GM19023 (cell line): ENCODE data around the gene RSRC1.
A peak's percentile ranks its signal among the peaks of the same experiment; 100 is the strongest.
"Not testable (repeated sequence)": the region's sequence is repeated elsewhere in the genome, so short reads cannot be mapped to it uniquely, and the experiment has no call there.

Source experiments
- ATAC-seq: cut with Tn5 transposase; IDR thresholded peaks from one replicate; pipeline ENCODE4 v1.9.1; 2021; ENCODE audit warnings: mild to moderate bottlenecking, moderate library complexity; ENCODE audit not compliant: unreplicated experiment

The RSRC1 gene

DNA sequence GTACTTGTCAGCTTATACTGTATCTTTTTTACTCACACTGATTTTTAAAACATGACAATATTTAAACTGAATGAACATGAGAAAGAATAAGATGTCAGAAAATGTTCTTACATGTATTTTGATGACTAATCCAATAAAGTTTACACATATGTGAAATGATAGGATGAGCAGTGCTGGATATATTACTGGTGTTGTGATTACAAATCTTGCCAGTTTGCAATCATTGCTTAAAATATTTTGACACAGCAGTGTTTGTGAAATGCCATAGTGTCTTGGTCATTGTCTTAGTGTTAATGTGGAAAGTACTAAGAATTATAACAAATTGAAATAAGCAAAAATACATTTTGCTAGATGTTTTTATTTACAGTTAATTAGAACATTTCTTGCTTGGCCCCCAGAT, 342.4 kb downstream of the RSRC1 start:
- ATAC-seq, result no peak

DNA sequence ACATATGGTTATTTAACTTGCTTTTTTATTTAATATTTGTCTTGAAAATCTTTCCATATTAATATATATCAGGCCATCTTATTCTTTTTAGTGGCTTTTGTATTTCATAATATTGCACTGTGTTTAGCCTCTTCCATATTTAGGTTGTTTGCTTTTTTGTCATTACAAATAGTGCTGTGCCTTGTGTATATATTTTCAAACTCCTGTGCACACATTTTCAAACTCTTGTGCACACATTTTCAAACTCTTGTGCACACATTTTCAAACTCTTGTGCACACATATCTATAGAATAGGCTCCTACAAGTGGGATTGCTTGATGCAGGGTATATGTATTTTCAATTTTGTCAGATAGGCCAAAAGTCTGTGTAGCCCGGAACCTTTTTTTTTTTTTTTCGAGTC, 343.1 kb downstream of the RSRC1 start:
- ATAC-seq, result no peak

DNA sequence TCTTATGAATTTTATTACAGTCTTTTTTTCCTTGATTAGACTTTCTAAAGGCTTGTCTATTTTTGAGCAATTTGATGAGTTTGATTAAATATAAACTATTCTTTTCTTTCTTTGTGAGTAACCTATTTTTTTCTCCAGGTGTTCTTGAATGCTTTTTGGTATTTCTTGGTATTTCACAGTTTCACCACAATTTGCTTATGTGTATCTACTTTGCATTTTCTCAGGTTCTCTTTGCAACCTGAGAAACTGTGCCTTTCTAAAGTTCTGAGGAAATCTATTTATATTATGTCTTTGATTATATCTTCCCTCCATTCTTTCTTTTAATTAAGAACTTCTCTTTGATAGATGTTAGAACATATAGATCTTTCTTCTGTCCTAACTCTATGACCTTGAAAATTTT, 344.0 kb downstream of the RSRC1 start:
- no peak for ATAC-seq

- no peak for ATAC-seq
Measured at GRCh38 chr3:158455406-158455805, 345.5 kb downstream of the RSRC1 start.

- no peak for ATAC-seq
Measured at GRCh38 chr3:158456114-158456513, 346.2 kb downstream of the RSRC1 start.

DNA sequence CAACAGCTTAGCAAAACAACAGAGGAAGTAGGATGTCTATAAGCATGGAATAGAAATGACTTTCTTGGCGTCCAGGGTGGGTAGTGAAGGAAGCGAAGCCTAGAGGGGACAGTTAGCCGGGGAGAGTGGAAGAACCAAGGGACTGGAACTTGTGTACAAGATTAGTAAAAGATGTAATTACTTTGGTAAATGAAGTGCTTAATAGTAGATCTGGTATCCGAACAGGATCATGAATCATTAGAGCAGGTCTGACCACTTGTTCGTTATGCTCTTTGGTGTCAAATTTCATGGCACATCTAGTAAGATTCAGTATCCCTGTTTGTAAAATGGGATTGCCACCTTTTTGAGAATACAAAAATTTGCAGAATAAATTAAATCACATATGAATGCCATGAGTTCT, 348.6 kb downstream of the RSRC1 start:
- no peak for ATAC-seq

DNA sequence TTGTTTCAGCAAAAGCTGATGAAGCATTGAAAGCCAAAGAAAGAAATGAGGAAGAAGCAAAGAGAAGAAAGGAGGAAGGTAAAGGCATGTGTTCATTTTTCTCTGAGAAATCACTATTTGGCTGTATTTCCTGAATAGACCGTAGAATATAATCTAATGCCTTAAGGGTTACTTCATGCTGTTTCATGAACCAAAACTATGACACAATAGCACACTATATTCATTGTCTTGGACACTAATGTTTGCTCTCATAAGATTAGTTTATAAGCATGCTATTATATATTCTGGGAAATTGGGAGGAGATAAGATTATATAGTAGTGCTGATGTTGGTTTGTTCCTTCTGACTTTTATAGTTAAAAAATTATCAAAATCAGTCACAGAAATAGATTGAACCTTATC, 351.0 kb downstream of the RSRC1 start:
- ATAC-seq, result no peak

DNA sequence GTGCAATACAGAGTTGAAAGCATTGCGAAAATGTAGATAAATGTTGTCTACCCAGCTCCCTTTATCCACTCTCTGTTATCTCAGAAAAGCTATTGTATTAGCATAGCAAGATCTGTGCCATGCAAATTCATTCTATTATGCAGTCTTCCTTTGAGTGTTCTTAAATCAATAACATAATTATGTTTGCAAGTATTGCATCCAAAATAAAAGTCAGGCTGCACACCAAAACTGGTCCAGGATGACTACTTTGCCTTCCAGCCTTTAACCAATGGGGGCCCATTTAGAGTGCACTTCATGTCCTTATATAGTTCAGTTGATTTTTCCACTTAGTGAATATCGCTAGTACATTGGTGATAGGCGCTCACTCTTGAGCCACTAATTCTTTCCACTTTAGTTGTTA, 353.7 kb downstream of the RSRC1 start:
- no peak for ATAC-seq

GRCh38 chr3:158465074-158465473, 355.2 kb downstream of the RSRC1 start:
- ATAC-seq, result peak; percentile 86

DNA sequence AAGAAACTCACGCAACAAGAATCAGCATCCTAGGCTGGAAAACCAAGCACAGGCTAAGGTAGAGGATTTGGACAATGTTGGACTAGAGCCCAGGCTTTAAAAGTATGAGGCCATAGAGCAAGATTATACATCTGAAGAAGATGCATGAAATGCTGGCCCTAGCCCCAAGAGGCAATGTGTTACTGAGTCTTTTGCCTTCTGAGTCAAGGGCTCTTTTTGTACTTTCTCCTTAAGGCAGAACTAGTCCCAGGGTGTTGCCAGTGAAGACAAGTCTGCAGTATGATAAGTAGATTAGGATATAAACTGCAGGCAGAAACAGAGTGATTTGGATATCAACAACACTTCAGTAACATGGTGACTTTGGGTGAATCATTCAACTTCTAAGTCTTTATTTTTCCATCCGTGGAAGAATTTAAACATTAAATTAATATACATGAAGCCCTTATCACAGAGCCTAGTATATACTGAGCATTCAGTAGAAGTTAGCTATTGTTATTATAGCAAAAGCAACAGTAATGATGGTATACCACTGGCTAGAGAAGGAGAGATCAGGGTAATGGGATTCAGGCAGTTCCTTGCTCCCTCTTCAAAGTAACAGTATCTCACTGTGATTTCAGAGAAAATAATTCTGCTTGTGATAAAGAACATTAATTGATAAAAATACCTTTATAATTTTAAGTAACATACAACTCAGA, 361.2 kb downstream of the RSRC1 start:
- ATAC-seq, result no peak

DNA sequence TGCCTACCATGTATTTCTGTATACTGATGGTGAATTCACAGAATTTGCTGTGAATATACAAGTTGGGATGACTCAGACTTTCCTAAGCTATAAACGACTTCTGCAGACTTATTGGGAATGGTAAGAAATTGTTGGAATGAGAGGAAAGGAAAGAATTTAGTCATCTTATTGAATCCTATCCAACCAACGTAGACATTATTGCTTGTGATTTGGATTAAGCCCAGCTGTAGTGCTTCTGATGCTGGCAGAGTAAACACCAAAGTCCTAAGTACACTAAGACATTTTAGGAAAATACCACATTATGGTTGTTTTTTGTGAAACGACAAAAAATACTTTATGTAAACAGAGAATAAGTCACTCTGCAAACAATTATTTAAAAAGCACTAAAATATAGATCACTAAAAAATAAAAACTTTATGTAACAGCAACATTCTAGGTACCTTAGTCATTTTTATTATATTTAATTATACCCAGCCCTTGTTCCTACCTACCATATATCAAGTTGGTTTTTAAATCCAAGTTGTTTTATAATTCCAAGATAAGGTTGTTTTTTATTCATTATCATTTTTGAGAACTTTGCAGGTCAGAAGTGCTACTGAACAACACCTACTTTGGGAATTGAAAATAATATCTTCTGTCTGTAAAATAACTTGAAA, 361.9 kb downstream of the RSRC1 start:
- no peak for ATAC-seq

GRCh38 chr3:158479051-158479450, 369.2 kb downstream of the RSRC1 start:
- ATAC-seq, result no peak

- ATAC-seq, result no peak
Measured at GRCh38 chr3:158483701-158484235, 373.9 kb downstream of the RSRC1 start.

DNA sequence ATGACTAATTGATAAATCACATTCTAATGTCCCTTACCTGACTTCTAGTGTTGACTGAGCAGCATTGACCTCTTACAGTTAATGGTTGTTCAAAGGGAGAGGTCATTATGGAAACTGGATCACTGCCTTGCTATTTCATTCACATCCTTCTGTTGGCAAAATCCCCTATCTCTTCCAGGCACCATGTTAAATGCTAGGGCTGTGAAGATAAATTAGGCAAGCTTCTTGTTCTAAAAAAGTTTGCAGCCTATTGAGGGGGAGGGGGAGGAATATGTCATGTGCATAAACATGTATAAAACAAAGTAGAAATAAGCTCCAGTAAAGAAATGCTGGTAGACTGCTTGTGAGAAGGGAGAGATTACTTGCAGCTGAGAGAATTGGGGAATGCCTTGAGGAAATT, 376.3 kb downstream of the RSRC1 start:
- ATAC-seq, result no peak

GRCh38 chr3:158488670-158489069, 378.8 kb downstream of the RSRC1 start:
- ATAC-seq, result no peak

DNA sequence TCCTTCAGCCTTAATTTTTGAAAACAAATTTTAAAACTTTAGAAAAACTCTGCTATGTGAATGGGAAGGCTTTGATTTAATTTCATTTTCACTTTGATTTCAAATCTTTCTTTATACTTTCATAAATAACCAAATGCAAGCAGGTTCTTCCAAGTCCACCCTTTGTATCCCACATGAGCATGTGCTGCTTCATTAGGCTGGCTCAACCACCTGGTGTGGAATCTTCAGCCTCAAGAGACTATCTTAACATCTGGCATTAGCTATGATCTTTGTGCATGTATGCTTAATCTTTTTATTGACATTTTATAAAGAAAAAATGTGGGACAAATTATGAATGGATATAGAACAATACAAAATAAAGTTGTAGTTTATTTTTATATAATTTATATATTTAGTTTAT, 379.3 kb downstream of the RSRC1 start:
- ATAC-seq, result no peak

- ATAC-seq, result no peak
Measured at GRCh38 chr3:158491968-158492367, 382.1 kb downstream of the RSRC1 start.

GRCh38 chr3:158492685-158493084, 382.8 kb downstream of the RSRC1 start:
- no peak for ATAC-seq

DNA sequence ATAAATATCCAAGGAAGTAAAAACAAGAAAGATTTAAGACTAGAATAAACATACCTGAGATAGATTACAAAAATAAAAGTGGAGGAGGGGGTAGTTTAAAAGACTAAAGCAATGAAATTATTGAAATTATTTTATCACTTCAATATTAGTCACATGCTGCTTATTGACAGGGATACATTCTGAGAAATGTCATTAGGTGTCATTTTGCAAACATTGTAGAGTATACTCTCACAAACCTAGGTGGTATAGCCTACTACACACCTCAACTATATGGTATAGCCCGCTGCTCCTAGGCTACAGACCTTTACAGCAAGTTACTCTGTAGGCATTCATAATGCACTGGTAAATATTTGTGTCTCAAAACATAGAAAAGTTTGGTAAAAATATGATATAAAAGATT, 384.0 kb downstream of the RSRC1 start:
- ATAC-seq, result no peak

- ATAC-seq, result no peak
Measured at GRCh38 chr3:158494673-158495072, 384.8 kb downstream of the RSRC1 start.

DNA sequence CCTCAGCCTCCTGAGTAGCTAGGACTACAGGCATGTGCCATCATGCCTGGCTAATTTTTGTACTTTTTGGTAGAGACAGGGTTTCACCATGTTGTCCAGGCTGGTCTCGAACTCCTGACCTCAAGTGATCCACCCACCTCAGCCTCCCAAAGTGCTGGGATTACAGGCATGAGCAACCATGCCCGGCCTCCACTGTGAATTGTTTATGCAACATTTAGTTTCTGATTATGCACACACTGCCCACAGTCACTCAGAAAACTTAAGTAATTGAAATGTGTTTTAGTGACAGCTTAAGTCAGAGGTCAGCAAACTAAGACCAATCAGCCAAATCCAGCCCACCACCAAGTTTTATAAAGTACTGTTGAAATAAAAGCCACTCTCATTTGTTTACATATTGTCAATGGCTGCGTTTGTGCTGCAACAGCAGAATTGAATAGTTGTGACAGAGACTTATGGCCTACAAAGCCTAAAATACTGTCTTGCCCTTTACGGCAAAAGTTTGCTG, 385.6 kb downstream of the RSRC1 start:
- not testable (repeated sequence) for ATAC-seq

DNA sequence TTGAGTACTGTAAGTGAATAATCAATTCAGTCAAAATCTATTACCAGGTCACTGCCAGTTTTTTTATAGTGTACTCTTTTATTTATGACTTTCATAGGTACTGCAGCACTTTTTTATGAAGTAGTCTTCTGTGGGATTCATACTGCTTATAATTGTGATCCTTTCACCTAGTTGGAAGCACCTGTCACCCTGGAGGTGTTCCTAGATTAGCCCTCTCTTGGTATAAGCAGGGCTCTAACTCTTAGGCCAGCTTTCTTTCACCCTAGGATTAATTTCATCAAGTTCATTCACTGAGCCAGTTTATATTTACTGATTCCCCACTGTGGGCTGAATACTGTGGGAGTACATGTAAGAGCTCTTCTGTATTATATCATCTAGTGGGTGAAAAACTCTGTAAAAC, 395.2 kb downstream of the RSRC1 start:
- no peak for ATAC-seq
